ENCODE measurements around the gene ZNF438. TPM values are rescaled to one million over a fixed set of nuclear protein-coding genes. Genes with fewer than 3 reads are reported as not detected.

ZNF438 gene
- total RNA-seq, 3 donors from 2014 or later, result 4.7 to 12.3 (median 5.0) TPM

DNA sequence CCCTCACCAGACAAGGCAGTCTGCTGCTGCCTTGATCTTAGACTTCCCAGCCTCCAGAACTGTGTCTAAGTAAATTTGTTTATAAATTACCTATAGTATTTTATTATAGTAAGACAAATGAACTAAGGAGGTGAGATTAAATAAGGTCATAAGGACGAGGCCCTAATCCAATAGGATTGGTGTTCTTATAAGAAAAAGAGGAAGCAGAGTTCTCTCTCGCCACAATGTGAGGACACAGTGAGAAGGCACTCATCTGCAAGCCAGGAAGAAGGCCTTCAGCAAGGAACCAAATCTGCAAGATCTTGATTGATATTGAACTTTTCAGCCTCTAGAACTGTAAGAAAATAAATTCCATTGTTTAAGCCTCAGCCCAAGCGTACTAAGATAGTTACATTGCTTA lies 6.1 kb upstream of the ZNF438 start:
- Histone ChIP-seq H3K4me3 (no peak overlapping the region), H3K4me1 (ENCODE audit: low read depth) (peaks cover 2% of the 10 kb centered on the region), H3K9me3 (no peaks in the 10 kb centered on the region), H3K36me3 (ENCODE audit: low read depth) (no peaks in the 10 kb centered on the region)
- TF ChIP-seq, protein P1, sequence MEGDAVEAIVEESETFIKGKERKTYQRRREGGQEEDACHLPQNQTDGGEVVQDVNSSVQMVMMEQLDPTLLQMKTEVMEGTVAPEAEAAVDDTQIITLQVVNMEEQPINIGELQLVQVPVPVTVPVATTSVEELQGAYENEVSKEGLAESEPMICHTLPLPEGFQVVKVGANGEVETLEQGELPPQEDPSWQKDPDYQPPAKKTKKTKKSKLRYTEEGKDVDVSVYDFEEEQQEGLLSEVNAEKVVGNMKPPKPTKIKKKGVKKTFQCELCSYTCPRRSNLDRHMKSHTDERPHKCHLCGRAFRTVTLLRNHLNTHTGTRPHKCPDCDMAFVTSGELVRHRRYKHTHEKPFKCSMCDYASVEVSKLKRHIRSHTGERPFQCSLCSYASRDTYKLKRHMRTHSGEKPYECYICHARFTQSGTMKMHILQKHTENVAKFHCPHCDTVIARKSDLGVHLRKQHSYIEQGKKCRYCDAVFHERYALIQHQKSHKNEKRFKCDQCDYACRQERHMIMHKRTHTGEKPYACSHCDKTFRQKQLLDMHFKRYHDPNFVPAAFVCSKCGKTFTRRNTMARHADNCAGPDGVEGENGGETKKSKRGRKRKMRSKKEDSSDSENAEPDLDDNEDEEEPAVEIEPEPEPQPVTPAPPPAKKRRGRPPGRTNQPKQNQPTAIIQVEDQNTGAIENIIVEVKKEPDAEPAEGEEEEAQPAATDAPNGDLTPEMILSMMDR (IDR thresholded peaks at IDR 0.05), result no peak
- no peak for DNase-seq
- no peak for ATAC-seq
- intact Hi-C loops (cut with DNase I, micrococcal nuclease), result loop anchor here in 1 of 2 donors (10.0 kb wide), 1 partner anchor 253 kb away; no protein-coding TSS in a partner anchor

DNA sequence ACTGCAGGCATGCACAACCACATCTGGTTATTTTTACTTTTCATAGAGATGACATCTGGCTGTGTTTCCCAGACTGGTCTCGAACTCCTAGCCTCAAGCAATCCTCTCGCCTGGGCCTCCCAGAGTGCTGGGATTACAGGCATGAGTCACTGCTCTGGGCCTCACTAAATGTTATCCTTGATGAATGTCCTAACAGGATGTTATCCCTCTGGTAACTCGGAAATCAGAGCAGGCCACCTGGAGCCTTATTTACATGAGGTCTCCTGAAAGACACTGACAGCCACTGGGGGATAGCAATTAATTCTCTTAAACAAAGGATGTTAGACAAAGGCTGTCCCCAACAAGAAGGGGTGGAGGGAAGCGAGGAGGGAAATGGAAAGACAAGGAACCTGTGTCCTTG lies 4.5 kb upstream of the ZNF438 start:
- no peak for ATAC-seq

DNA sequence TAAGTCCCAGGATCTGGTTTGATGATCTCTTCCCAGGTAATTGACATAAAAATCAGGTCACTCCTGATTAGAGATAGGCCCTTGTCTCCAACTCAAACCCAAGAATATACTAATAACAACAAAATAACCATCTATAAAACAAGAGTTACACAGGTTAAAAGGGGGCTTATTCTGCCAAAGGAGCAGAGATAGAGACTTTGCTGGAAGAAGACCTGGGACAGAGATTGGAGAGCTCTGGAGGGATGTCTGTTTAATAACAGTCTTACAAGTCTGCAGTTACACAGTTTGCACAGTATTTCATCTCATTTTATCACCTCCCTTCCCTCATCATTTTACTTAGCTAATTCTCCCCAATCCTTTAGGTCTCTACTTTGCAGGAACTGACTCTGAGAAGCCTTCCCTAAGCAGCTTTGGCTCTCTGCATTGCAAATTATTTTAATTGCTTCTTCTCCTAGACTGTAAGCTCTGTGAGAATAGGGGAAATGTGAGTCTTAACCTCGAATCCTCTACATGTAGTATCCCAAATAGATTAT lies 3.7 kb upstream of the ZNF438 start:
- no peaks in the 10 kb centered on the region for H3K9me3 ChIP-seq
- no peaks in the 10 kb centered on the region for H3K36me3 ChIP-seq (ENCODE audit: low read depth)
- intact Hi-C loops (cut with DNase I, micrococcal nuclease), result loop anchor here in 1 of 2 donors (10.0 kb wide), 1 partner anchor 251 kb away; no protein-coding TSS in a partner anchor
- no peak for ATAC-seq
- TF ChIP-seq, protein P1 (IDR thresholded peaks at IDR 0.05), result no peak
- H3K4me1 ChIP-seq (ENCODE audit: low read depth), result peaks cover 3% of the 10 kb centered on the region
- no peak overlapping the region for H3K4me3 ChIP-seq
- DNase-seq, result no peak

More for the DNA sequence above, 4.5 kb upstream of the ZNF438 start:
- intact Hi-C loops (cut with DNase I, micrococcal nuclease), result loop anchor here in 1 of 2 donors (10.0 kb wide), 1 partner anchor 251 kb away; no protein-coding TSS in a partner anchor
- TF ChIP-seq, protein P1 (IDR thresholded peaks at IDR 0.05), result no peak
- Histone ChIP-seq H3K4me3 (no peak overlapping the region), H3K4me1 (ENCODE audit: low read depth) (peaks cover 3% of the 10 kb centered on the region), H3K36me3 (ENCODE audit: low read depth) (no peaks in the 10 kb centered on the region), H3K9me3 (no peaks in the 10 kb centered on the region)
- no peak for DNase-seq

DNA sequence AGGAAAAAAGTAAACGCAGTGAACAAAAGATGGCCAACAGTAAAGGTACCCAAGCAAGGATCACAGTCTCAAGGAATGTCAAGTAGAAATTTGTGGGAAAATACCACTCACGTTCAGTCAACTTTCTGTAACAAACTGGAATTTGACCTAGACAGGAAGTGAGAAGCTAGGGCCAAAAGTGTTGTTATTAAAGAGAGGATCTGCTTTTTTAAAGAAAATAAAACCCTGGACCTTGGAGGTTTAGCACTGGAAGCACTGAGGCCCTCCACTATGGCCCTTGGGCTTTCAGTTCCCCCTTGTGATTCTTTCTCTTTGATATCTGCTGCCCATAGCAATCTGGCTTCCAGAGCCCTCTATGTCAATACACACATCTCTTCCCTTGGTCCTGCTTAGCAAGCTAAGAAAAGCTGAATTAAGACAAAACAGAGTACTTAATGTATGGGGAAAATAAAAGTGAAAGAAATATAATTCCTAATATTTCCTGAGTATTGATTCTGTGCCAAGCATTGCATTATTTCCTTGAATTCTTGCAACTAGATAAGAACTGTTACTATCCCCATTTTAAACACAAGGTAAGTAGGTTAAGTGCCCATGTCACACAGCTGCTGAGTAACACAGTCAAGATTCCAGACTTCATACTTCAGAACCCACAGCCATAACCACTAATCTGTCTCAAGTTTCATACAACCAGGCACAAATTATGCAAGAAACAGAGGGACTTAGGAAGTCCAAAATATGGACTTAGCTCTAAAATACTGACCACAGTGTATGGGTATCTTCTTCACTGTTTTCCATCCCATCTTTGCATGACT lies 2.6 kb upstream of the ZNF438 start:
- intact Hi-C loops (cut with DNase I, micrococcal nuclease), result loop anchor here in 1 of 2 donors (10.0 kb wide), 1 partner anchor 250 kb away; no protein-coding TSS in a partner anchor
- Histone ChIP-seq H3K9me3 (no peaks in the 10 kb centered on the region), H3K4me1 (ENCODE audit: low read depth) (peaks cover 3% of the 10 kb centered on the region), H3K36me3 (ENCODE audit: low read depth) (no peaks in the 10 kb centered on the region), H3K4me3 (no peak overlapping the region)
- no peak for DNase-seq
- TF ChIP-seq, protein P1 (IDR thresholded peaks at IDR 0.05), result no peak
- ATAC-seq, result no peak

DNA sequence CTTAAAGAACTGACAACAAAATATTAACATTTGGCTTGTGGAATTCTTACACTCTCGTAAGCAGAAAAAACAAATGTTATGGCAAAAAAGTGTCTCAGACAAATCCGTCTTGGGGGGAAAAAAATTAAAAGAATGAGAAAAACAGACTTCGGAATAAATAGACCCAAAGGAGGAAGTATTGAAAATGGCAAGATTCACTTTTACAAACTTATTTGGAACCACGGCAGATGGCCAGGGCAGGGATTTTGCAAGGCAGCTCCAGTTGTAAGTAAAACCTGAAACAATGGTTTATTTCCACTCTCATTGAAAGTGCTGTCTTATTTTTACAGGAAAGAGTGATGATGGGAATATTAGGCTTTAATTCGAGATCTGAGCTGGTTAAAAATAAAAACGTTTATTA lies 1.5 kb upstream of the ZNF438 start:
- no peak for DNase-seq
- intact Hi-C loops (cut with DNase I, micrococcal nuclease), result loop anchor here in 1 of 2 donors (10.0 kb wide), 1 partner anchor 248 kb away; no protein-coding TSS in a partner anchor
- no peaks in the 10 kb centered on the region for H3K9me3 ChIP-seq
- no peak overlapping the region for H3K4me3 ChIP-seq
- H3K36me3 ChIP-seq (ENCODE audit: low read depth), result no peaks in the 10 kb centered on the region
- H3K4me1 ChIP-seq (ENCODE audit: low read depth), result peaks cover 3% of the 10 kb centered on the region
- ATAC-seq, result no peak
- TF ChIP-seq, protein P1 (IDR thresholded peaks at IDR 0.05), result no peak
